Measurements from ENCODE around the gene CREB3.

GRCh38 chr9:35684921-35685320 is 47.5 kb upstream of the CREB3 start:
- no peak for TF ChIP-seq EP300 (IDR thresholded peaks at IDR 0.05)
- TF ChIP-seq, protein P1, sequence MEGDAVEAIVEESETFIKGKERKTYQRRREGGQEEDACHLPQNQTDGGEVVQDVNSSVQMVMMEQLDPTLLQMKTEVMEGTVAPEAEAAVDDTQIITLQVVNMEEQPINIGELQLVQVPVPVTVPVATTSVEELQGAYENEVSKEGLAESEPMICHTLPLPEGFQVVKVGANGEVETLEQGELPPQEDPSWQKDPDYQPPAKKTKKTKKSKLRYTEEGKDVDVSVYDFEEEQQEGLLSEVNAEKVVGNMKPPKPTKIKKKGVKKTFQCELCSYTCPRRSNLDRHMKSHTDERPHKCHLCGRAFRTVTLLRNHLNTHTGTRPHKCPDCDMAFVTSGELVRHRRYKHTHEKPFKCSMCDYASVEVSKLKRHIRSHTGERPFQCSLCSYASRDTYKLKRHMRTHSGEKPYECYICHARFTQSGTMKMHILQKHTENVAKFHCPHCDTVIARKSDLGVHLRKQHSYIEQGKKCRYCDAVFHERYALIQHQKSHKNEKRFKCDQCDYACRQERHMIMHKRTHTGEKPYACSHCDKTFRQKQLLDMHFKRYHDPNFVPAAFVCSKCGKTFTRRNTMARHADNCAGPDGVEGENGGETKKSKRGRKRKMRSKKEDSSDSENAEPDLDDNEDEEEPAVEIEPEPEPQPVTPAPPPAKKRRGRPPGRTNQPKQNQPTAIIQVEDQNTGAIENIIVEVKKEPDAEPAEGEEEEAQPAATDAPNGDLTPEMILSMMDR (IDR thresholded peaks at IDR 0.05): no peak
